H1 (cell line): ENCODE measurements around the gene MEX3B. TPM values are rescaled to one million over a fixed set of nuclear protein-coding genes. Genes with fewer than 3 reads are reported as not detected.

Experiments
- CTCF ChIA-PET: fragments of 300-600 bp; sonication (Branson Sonifier 250); formaldehyde crosslinking; loops from one replicate; lab custom pipeline; 2021; ENCODE audit not compliant: partially characterized antibody; lab: Charles Lee
- POLR2A ChIA-PET: fragments of 300-600 bp; sonication (Branson Sonifier 250); formaldehyde crosslinking; loops from one replicate; lab custom pipeline; 2021; ENCODE audit warnings: inconsistent platforms; ENCODE audit not compliant: partially characterized antibody; lab: Charles Lee
- DNase-seq, 2 experiments: peaks; one replicate each; pipeline versions ENCODE4 v3.0.0 to v3.0.0-alpha.2; 2010 to 2022; ENCODE audit warnings: low spot score in 2 of 2, low read depth in 1 of 2, mixed read lengths in 1 of 2
- FAIRE-seq: peaks from 2 replicates; lab custom pipeline; 2011; peaks lifted over from hg19 to GRCh38; lab: Jason Lieb, UNC
- H2AFZ ChIP-seq: 2 replicates; pipeline ENCODE4 v1.8.1; 2012; ENCODE audit warnings: low read length, inconsistent platforms
- H2AK5ac ChIP-seq: 2 replicates; pipeline ENCODE4 v1.6.1; 2013; ENCODE audit warnings: low read depth, low read length
- H2BK120ac ChIP-seq: replicated peaks from 2 replicates; pipeline ENCODE3; 2013; ENCODE audit warnings: low read depth, low read length, inconsistent platforms
- H2BK12ac ChIP-seq: 2 replicates; pipeline ENCODE4 v1.6.1; 2013; ENCODE audit warnings: low read depth, low read length
- H2BK15ac ChIP-seq: 2 replicates; pipeline ENCODE4 v1.6.1; 2013; ENCODE audit warnings: low read length
- H2BK20ac ChIP-seq: 2 replicates; pipeline ENCODE4 v1.6.1; 2013; ENCODE audit warnings: low read length
- H2BK5ac ChIP-seq: 2 replicates; pipeline ENCODE4 v1.6.1; 2013; ENCODE audit warnings: low read depth, low read length
- H3K14ac ChIP-seq: 2 replicates; pipeline ENCODE4 v1.6.1; 2013; ENCODE audit warnings: inconsistent platforms; ENCODE audit not compliant: insufficient read length
- H3K18ac ChIP-seq: 2 replicates; pipeline ENCODE4 v1.6.1; 2013; ENCODE audit warnings: low read length; ENCODE audit errors: extremely low read depth
- H3K23ac ChIP-seq: 2 replicates; pipeline ENCODE4 v1.6.1; 2013; ENCODE audit warnings: inconsistent platforms; ENCODE audit not compliant: insufficient read length
- H3K23me2 ChIP-seq: 2 replicates; pipeline ENCODE4 v1.6.1; 2013; ENCODE audit warnings: low read depth, low read length
- H3K27ac ChIP-seq: 2 replicates; pipeline ENCODE4 v1.6.1; 2011; ENCODE audit warnings: low read depth, low read length, inconsistent platforms
- H3K27me3 ChIP-seq, 4 experiments: replicated peaks in 1 of 4; 1 replicate in 1 of 4; 2 replicates in 3 of 4; pipeline versions ENCODE4 v1.6.1 to v1.8.1; 2011 to 2013; ENCODE audit warnings: low read length in 3 of 4, mild to moderate bottlenecking in 3 of 4, inconsistent platforms in 2 of 4, mixed read lengths in 2 of 4, moderate library complexity in 1 of 4; ENCODE audit not compliant: control insufficient read depth in 3 of 4, insufficient read depth in 3 of 4; ENCODE audit errors: extremely low read depth in 1 of 4
- H3K36me3 ChIP-seq, 4 experiments: 2 replicates each; pipeline versions ENCODE4 v1.6.1 to v1.8.1; 2011 to 2013; ENCODE audit warnings: mild to moderate bottlenecking in 4 of 4, low read length in 3 of 4, moderate library complexity in 2 of 4, control low read depth in 1 of 4, inconsistent platforms in 1 of 4; ENCODE audit not compliant: insufficient read depth in 4 of 4, control insufficient read depth in 2 of 4
- H3K4ac ChIP-seq: replicated peaks from 2 replicates; pipeline ENCODE3; 2013; ENCODE audit warnings: low read length, low read depth, mixed read lengths, inconsistent platforms; ENCODE audit not compliant: insufficient read length
- H3K4me1 ChIP-seq, 4 experiments: replicated peaks in 1 of 4; 1 replicate in 1 of 4; 2 replicates in 3 of 4; pipeline versions ENCODE4 v1.6.1 to v1.8.1; 2011 to 2013; ENCODE audit warnings: low read length in 3 of 4, inconsistent platforms in 2 of 4, mixed read lengths in 1 of 4; ENCODE audit not compliant: insufficient read depth in 4 of 4, control insufficient read depth in 3 of 4
- H3K4me2 ChIP-seq, 2 experiments: 2 replicates each; pipeline versions ENCODE4 v1.6.1 to v1.8.1; 2011 to 2013; ENCODE audit warnings: low read depth in 2 of 2, low read length in 2 of 2, control low read depth in 1 of 2, inconsistent platforms in 1 of 2, mild to moderate bottlenecking in 1 of 2; ENCODE audit not compliant: insufficient read depth in 1 of 2
- H3K4me3 ChIP-seq, 4 experiments: fragments of 200-600, 300-600 bp in 1 of 4; sonication (generic), shearing (Covaris generic), sonication (Bioruptor Twin) in 1 of 4; 2 replicates each; pipeline versions ENCODE4 v1.5.1 to v1.8.1; 2011 to 2016; ENCODE audit warnings: low read length in 4 of 4, low read depth in 3 of 4, control low read depth in 2 of 4, inconsistent platforms in 2 of 4, mild to moderate bottlenecking in 2 of 4, mixed read lengths in 1 of 4, moderate library complexity in 1 of 4; ENCODE audit not compliant: insufficient read depth in 2 of 4; ENCODE audit errors: extremely low read depth in 1 of 4
- H3K56ac ChIP-seq: replicated peaks from 2 replicates; pipeline ENCODE3; 2013; ENCODE audit warnings: low read depth, mild to moderate bottlenecking, mixed read lengths, low read length, inconsistent platforms; ENCODE audit not compliant: insufficient read length
- H3K79me1 ChIP-seq: 2 replicates; pipeline ENCODE4 v1.6.1; 2013; ENCODE audit warnings: low read depth, low read length, control low read depth
- H3K79me2 ChIP-seq, 2 experiments: 2 replicates each; pipeline versions ENCODE4 v1.6.1 to v1.8.1; 2012 to 2013; ENCODE audit warnings: low read length in 2 of 2, mild to moderate bottlenecking in 2 of 2, inconsistent platforms in 1 of 2; ENCODE audit not compliant: insufficient read depth in 2 of 2, control insufficient read depth in 1 of 2
- H3K9ac ChIP-seq, 4 experiments: replicated peaks in 1 of 4; 1 replicate in 1 of 4; 2 replicates in 3 of 4; pipeline versions ENCODE4 v1.6.1 to v1.8.1; 2011 to 2013; ENCODE audit warnings: low read depth in 3 of 4, low read length in 3 of 4, control low read depth in 2 of 4, mild to moderate bottlenecking in 2 of 4, moderate library complexity in 2 of 4, inconsistent platforms in 1 of 4; ENCODE audit errors: extremely low read depth in 1 of 4
- H3K9me3 ChIP-seq, 2 experiments: 2 replicates each; pipeline versions ENCODE4 v1.6.1 to v1.8.1; 2012 to 2013; ENCODE audit warnings: mild to moderate bottlenecking in 2 of 2, moderate library complexity in 2 of 2, control low read depth in 1 of 2, inconsistent platforms in 1 of 2, low read depth in 1 of 2, low read length in 1 of 2, mixed read lengths in 1 of 2; ENCODE audit not compliant: insufficient read depth in 2 of 2
- H4K20me1 ChIP-seq, 2 experiments: replicated peaks in 1 of 2; 2 replicates each; pipeline versions ENCODE3 to v1.8.1; 2011 to 2013; ENCODE audit warnings: inconsistent platforms in 2 of 2, low read length in 2 of 2, mild to moderate bottlenecking in 1 of 2; ENCODE audit not compliant: insufficient read depth in 2 of 2, control insufficient read depth in 1 of 2
- H4K5ac ChIP-seq: 2 replicates; pipeline ENCODE4 v1.6.1; 2013; ENCODE audit warnings: low read length, low read depth, mixed read lengths, inconsistent platforms; ENCODE audit not compliant: insufficient read length
- H4K8ac ChIP-seq: 2 replicates; pipeline ENCODE4 v1.8.0; 2013; ENCODE audit warnings: mild to moderate bottlenecking, moderate library complexity, low read length, inconsistent platforms; ENCODE audit not compliant: insufficient read depth; ENCODE audit errors: extremely low read depth
- H4K91ac ChIP-seq: replicated peaks from 2 replicates; pipeline ENCODE3; 2013; ENCODE audit warnings: low read length, mixed read lengths, inconsistent platforms; ENCODE audit not compliant: insufficient read length
- CTCF ChIP-seq, 3 experiments: IDR thresholded peaks; 1 replicate in 2 of 3; 2 replicates in 1 of 3; pipeline versions ENCODE4 v1.5.1 to v1.6.1; 2011; ENCODE audit warnings: low read length in 3 of 3, mild to moderate bottlenecking in 3 of 3, inconsistent platforms in 2 of 3, low read depth in 1 of 3, moderate library complexity in 1 of 3; ENCODE audit not compliant: insufficient read depth in 1 of 3; ENCODE audit errors: control extremely low read depth in 1 of 3
- RAD21 ChIP-seq, 2 experiments: IDR thresholded peaks in 1 of 2; conservative IDR thresholded peaks in 1 of 2; 2 replicates each; pipeline ENCODE4 v1.6.1; 2011; ENCODE audit warnings: low read depth in 2 of 2, low read length in 2 of 2, improper control_type of control experiment in 1 of 2, inconsistent platforms in 1 of 2, mild to moderate bottlenecking in 1 of 2, moderate library complexity in 1 of 2
- SRF ChIP-seq: IDR thresholded peaks from 2 replicates; pipeline ENCODE4 v1.6.1; 2011; ENCODE audit warnings: mild to moderate bottlenecking, low read depth, low read length, moderate library complexity
- WGBS, 2 experiments: shearing (Covaris generic) in 1 of 2; methylation state at CpG; one replicate each; pipeline versions ENCODE4 v1.1.6 to v1.1.7; 2013 to 2015; ENCODE audit warnings: low lambda C conversion rate in 2 of 2, mixed read lengths in 2 of 2, inconsistent platforms in 1 of 2, low coverage in 1 of 2, missing lambda C conversion rate in 1 of 2; ENCODE audit not compliant: insufficient replicate concordance in 2 of 2, insufficient coverage in 1 of 2, insufficient read length in 1 of 2; ENCODE audit errors: extremely low coverage in 1 of 2, missing lambda C conversion rate in 1 of 2; 5-methylcytosine and 5-hydroxymethylcytosine counted together
- polyA plus RNA-seq, 7 experiments: library from polyadenylated mRNA; depleted of rRNA in 3 of 7; stranded (reverse) in 5 of 7; unstranded in 2 of 7; fragments of >200 nt in 5 of 7; fragments of 200-250 nt in 2 of 7; gene quantifications; 1 replicate in 5 of 7; 2 replicates in 1 of 7; 4 replicates in 1 of 7; pipeline versions ENCODE4 v1.2.1 to v1.2.3, GENCODE V29; 2011 to 2013; ENCODE audit warnings: missing spikeins in 2 of 7, mixed read lengths in 2 of 7
- total RNA-seq: library from RNA; stranded (reverse); fragmentation: NEBNext Ultra II Directional; extraction: Animal tissue kit (Norgen Biotek cat#: 25700); gene quantifications from 2 replicates; pipeline ENCODE4 v1.2.1, GENCODE V29; 2021

Gene MEX3B
- total and polyA plus RNA-seq, 2 of the 8 experiments (the other 6 are each of a cell fraction or from before 2014, with no cell fraction given): 8.0 to 15.9 TPM

DNA sequence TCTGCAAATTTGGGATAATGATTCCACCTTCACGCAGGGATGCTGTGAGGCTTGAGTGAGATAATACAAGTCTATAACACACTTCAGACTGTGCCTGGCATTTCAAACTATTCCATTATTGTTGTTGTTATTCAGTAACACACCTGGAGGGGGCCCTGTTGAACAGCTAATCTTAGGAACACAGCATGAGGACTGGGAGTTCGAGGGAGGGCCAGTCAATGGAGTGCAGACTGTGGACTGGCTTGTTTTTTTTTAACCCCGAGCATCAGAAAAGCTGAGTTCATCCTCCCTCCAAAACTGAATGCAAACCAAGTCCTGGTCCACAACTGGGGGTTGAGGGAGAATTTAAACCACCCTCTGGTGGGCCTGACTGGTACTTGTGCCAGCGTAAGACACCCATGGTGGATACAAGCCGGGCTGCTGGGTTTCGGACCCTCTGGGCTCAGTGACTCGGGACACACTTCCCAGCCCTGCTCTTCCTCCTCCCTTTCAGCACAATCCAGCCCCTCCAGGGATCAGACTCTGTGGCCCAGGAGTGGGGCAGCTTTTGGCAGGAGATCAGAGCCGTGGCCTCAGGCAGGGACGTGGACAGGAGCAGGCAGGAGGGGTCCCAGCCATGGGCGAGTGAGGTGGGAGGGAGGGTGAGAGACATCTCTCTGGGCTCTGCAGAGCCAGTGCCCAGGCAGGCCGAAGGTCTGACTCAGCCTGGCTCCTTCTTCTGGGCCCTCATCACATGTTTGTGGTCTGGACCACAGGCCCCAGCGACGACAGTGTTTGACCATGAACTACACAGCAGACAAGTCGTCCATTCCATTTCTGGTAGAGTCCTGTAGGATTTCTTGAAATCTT is 36.3 kb upstream of the MEX3B start:
- Histone ChIP-seq H2AK5ac (no peak overlapping the region), H2BK5ac (peak overlapping the region; percentile 4; the same call in 1 of the 2 replicates), H2BK15ac (peak overlapping the region; percentile 38; the same call in 1 of the 2 replicates), H3K79me2 (no peaks in the 10 kb centered on the region), H3K4me3 (no peak overlapping the region), H3K27ac (no peak overlapping the region), H3K4me2 (no peak overlapping the region), H3K9me3 (no peaks in the 10 kb centered on the region), H4K5ac (no peak overlapping the region), H2BK20ac (no peak overlapping the region), H2AFZ (peak overlapping the region; percentile 54), H3K36me3 (no peaks in the 10 kb centered on the region), H3K4ac (no peak overlapping the region), H4K20me1 (no peaks in the 10 kb centered on the region), H3K27me3 (no peaks in the 10 kb centered on the region), H4K8ac (peak overlapping the region; percentile 22; the same call in 1 of the 2 replicates), H3K14ac (no peak overlapping the region), H4K91ac (no peak overlapping the region), H3K56ac (no peak overlapping the region), H2BK120ac (no peak overlapping the region), H3K4me1 (peaks cover 0 to 2% (median 0%) of the 10 kb centered on the region in 4 experiments; a peak in 1 of 7 replicates), H3K9ac (no peak overlapping the region; a peak in 1 of 7 replicates), H3K18ac (no peak overlapping the region), H3K23ac (no peak overlapping the region), H2BK12ac (no peak overlapping the region; the same call in 1 of the 2 replicates), H3K23me2 (no peaks in the 10 kb centered on the region), H3K79me1 (no peaks in the 10 kb centered on the region)
- peak; percentile 96 for FAIRE-seq
- POLR2A ChIA-PET: interaction anchor here (0.7 to 1.5 kb wide), 3 partner anchors 10 to 195 kb away, joined by 3 to 4 read pairs (median 3); no protein-coding TSS in a partner anchor
- DNase-seq: peak in 1 of 2 experiments; percentile 67
- CTCF ChIA-PET: interaction anchor here (0.7 to 4.6 kb wide), 21 partner anchors 10 to 145 kb away, joined by 3 to 27 read pairs (median 5); no protein-coding TSS in a partner anchor
- 82% methylated on average over 14 of the region's 14 CpGs; no CpG with 5 or more reads in 1 of the 2 experiments for WGBS, 2 experiments
- TF ChIP-seq SRF (no peak), CTCF (IDR thresholded peaks at IDR 0.05; ENCODE audit: control extremely low read depth in 1 of 3, insufficient read depth in 1 of 3, low read depth in 1 of 3, low read length in 3 of 3) (peak in 2 of 3 experiments; percentile 66 to 74; a peak in 3 of 4 replicates), RAD21 (IDR thresholded peaks at IDR 0.05 in 1 of 2, conservative IDR thresholded peaks at IDR 0.05 in 1 of 2; ENCODE audit: low read depth in 2 of 2, low read length in 2 of 2) (peak; percentile 80 to 87)
